Measurements from ENCODE around the gene STAT1.

Gene STAT1

DNA sequence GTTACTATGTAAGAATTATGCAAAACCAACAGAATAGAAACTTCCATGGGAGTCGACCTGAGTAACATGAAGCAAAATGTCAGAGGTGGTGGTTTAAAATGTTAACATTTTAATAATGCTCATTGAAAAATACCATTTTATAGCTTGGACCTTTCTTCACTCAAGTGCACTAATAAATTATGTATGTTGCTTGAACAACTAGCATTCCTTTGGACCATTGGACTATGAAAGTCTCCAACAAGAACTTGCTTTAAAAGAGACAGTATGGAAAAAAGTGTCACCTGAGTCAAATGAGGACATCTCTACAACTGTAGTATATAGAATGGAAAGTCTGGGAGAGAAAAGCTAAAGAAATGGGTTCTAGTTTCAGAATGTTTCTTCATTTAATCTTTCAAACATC, 81.5 kb downstream of the STAT1 start:
- Histone ChIP-seq H3K4me1 (ENCODE audit: control insufficient read depth, insufficient read depth, low read length) (no peaks in the 10 kb centered on the region), H3K4me3 (ENCODE audit: low read depth, low read length) (no peak overlapping the region), H3K36me3 (ENCODE audit: control insufficient read depth in 2 of 2, insufficient read depth in 1 of 2, low read length in 2 of 2) (peaks cover 20 to 28% of the 10 kb centered on the region in 2 experiments), H3K27ac (ENCODE audit: extremely low read depth, low read depth, low read length) (no peak overlapping the region), H3K9me3 (ENCODE audit: control insufficient read depth, insufficient read depth, low read depth, low read length) (no peaks in the 10 kb centered on the region)
- POLR2A ChIA-PET: no interaction called here
- CTCF ChIA-PET: interaction anchor here (0.6 to 1.0 kb wide), 2 partner anchors 16 to 1180 kb away, joined by 3 to 5 read pairs; no protein-coding TSS in a partner anchor
- no peak for TF ChIP-seq ZBTB8A (tag by site-specific recombination; IDR thresholded peaks at IDR 0.05)
- no peak for TF ChIP-seq ZNF202 (tag by site-specific recombination; IDR thresholded peaks at IDR 0.05; ENCODE audit: borderline replicate concordance)
- no peak for TF ChIP-seq ZNF112 (tag by site-specific recombination; IDR thresholded peaks at IDR 0.05)
- TF ChIP-seq ZNF114 (tag by site-specific recombination; IDR thresholded peaks at IDR 0.05): no peak
- no peak for TF ChIP-seq ZNF426 (tag by site-specific recombination; IDR thresholded peaks at IDR 0.05)
- no peak for TF ChIP-seq ZSCAN16 (tag by site-specific recombination; IDR thresholded peaks at IDR 0.05)
- TF ChIP-seq ZNF366 (tag by site-specific recombination; conservative IDR thresholded peaks at IDR 0.05): no peak
- no peak for TF ChIP-seq ZNF248 (tag by site-specific recombination; IDR thresholded peaks at IDR 0.05)
- TF ChIP-seq TCF7L2 (IDR thresholded peaks at IDR 0.05; ENCODE audit: borderline replicate concordance, low read depth, low read length): no peak
- no peak for TF ChIP-seq ZNF133 (tag by site-specific recombination; IDR thresholded peaks at IDR 0.05)
- no peak for TF ChIP-seq ZNF843 (tag by site-specific recombination; IDR thresholded peaks at IDR 0.05)
- TF ChIP-seq, protein P1, sequence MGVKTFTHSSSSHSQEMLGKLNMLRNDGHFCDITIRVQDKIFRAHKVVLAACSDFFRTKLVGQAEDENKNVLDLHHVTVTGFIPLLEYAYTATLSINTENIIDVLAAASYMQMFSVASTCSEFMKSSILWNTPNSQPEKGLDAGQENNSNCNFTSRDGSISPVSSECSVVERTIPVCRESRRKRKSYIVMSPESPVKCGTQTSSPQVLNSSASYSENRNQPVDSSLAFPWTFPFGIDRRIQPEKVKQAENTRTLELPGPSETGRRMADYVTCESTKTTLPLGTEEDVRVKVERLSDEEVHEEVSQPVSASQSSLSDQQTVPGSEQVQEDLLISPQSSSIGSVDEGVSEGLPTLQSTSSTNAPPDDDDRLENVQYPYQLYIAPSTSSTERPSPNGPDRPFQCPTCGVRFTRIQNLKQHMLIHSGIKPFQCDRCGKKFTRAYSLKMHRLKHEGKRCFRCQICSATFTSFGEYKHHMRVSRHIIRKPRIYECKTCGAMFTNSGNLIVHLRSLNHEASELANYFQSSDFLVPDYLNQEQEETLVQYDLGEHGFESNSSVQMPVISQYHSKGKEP (tag by site-specific recombination; IDR thresholded peaks at IDR 0.05): no peak
- TF ChIP-seq ZNF521 (tag by site-specific recombination; IDR thresholded peaks at IDR 0.05): no peak

- Histone ChIP-seq H3K4me1 (ENCODE audit: control insufficient read depth, insufficient read depth, low read length) (no peaks in the 10 kb centered on the region), H3K4me3 (ENCODE audit: low read depth, low read length) (no peak overlapping the region), H3K36me3 (ENCODE audit: control insufficient read depth in 2 of 2, insufficient read depth in 1 of 2, low read length in 2 of 2) (peaks cover 20 to 44% of the 10 kb centered on the region in 2 experiments), H3K9me3 (ENCODE audit: control insufficient read depth, insufficient read depth, low read depth, low read length) (no peaks in the 10 kb centered on the region), H3K27ac (ENCODE audit: extremely low read depth, low read depth, low read length) (no peak overlapping the region)
- CTCF ChIA-PET: interaction anchor here (0.7 kb wide), 1 partner anchor 10 kb away, joined by 3 read pairs; no protein-coding TSS in a partner anchor
- TF ChIP-seq ZNF501 (tag by site-specific recombination; IDR thresholded peaks at IDR 0.05) (no peak), ZBTB48 (tag by site-specific recombination; IDR thresholded peaks at IDR 0.05) (no peak), ZNF529 (tag by site-specific recombination; IDR thresholded peaks at IDR 0.05; ENCODE audit: insufficient replicate concordance) (no peak), ZNF398 (tag by site-specific recombination; IDR thresholded peaks at IDR 0.05) (no peak), ZNF585B (tag by site-specific recombination; IDR thresholded peaks at IDR 0.05) (no peak)
- POLR2A ChIA-PET: no interaction called here
Observed at GRCh38 chr2:190930411-190930810, 83.6 kb downstream of the STAT1 start.

DNA sequence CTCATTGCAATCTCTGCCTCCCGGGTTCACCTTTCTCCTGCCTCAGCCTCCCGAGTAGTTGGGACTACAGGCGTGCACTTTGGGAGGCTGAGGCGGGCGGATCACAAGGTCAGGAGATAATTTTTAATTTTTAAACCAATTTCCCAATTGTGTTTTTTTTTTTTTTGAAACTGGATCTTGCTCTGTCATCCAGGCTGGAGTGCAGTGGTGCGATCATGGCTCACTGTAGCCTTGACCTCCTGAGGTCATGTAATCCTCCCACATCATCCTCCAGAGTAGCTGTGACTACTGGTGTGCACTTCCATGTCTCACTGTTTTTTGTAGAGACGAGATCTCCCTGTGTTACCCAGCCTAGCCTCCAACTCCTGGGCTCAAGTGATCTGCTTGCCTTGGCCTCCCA, 84.1 kb downstream of the STAT1 start:
- no peak overlapping the region for H3K4me3 ChIP-seq (ENCODE audit: low read depth, low read length)
- ChIA-PET CTCF (interaction anchor here (0.6 to 0.7 kb wide), 2 partner anchors 10 to 17 kb away, joined by 3 to 6 read pairs; no protein-coding TSS in a partner anchor), POLR2A (no interaction called here)
- H3K27ac ChIP-seq (ENCODE audit: extremely low read depth, low read depth, low read length): no peak overlapping the region
- H3K4me1 ChIP-seq (ENCODE audit: control insufficient read depth, insufficient read depth, low read length): no peaks in the 10 kb centered on the region
- H3K9me3 ChIP-seq (ENCODE audit: control insufficient read depth, insufficient read depth, low read depth, low read length): no peaks in the 10 kb centered on the region
- TF ChIP-seq ZNF26 (tag by site-specific recombination; IDR thresholded peaks at IDR 0.05) (no peak), ZNF785 (tag by site-specific recombination; IDR thresholded peaks at IDR 0.05) (no peak)
- H3K36me3 ChIP-seq (ENCODE audit: control insufficient read depth in 2 of 2, insufficient read depth in 1 of 2, low read length in 2 of 2): peaks cover 21 to 48% of the 10 kb centered on the region in 2 experiments

All from HEK293 (cell line).